GM15510 (cell line): ENCODE measurements around the gene FOXO6.

Experiments
- POLR2A ChIP-seq: IDR thresholded peaks from 3 replicates; pipeline ENCODE4 v1.6.1; 2011; ENCODE audit warnings: borderline replicate concordance; ENCODE audit not compliant: insufficient read length; ENCODE audit errors: extremely low read depth

FOXO6 gene

GRCh38 chr1:41360786-41361494 lies at the start of gene FOXO6:
TSS of gene FOXO6 (plus strand) at chr1:41361434.
- no peak for TF ChIP-seq POLR2A

GRCh38 chr1:41312991-41313645 lies 48.1 kb upstream of the FOXO6 start:
- no peak for TF ChIP-seq POLR2A

- TF ChIP-seq POLR2A, result no peak
These were observed 47.5 kb upstream of the FOXO6 start for GRCh38 chr1:41313661-41314131.

GRCh38 chr1:41314376-41315145 lies 46.7 kb upstream of the FOXO6 start:
- no peak for TF ChIP-seq POLR2A

GRCh38 chr1:41315146-41315822 lies 46.0 kb upstream of the FOXO6 start:
- no peak for TF ChIP-seq POLR2A

- no peak for TF ChIP-seq POLR2A
These were observed 45.4 kb upstream of the FOXO6 start for GRCh38 chr1:41315871-41316270.

- no peak for TF ChIP-seq POLR2A
These were observed 43.9 kb upstream of the FOXO6 start for GRCh38 chr1:41317361-41317760.

- TF ChIP-seq POLR2A, result no peak
These were observed 43.1 kb upstream of the FOXO6 start for GRCh38 chr1:41318135-41318534.

- TF ChIP-seq POLR2A, result no peak
These were observed 42.0 kb upstream of the FOXO6 start for GRCh38 chr1:41319106-41319755.

- TF ChIP-seq POLR2A, result no peak
These were observed 41.2 kb upstream of the FOXO6 start for GRCh38 chr1:41319807-41320711.

- TF ChIP-seq POLR2A, result no peak
These were observed 40.1 kb upstream of the FOXO6 start for GRCh38 chr1:41320895-41321676.

GRCh38 chr1:41322101-41322661 lies 39.1 kb upstream of the FOXO6 start:
- no peak for TF ChIP-seq POLR2A
